ENCODE data around the gene GGACT. TPM values are rescaled to one million over a fixed set of nuclear protein-coding genes. Genes with fewer than 3 reads are reported as not detected.

GGACT gene
- total and polyA plus RNA-seq, 2 experiments from 2014 or later: 0.24 to 1.0 TPM

- Mint-ChIP-seq H3K36me3 (ENCODE audit: low read depth) (peaks cover 5% of the 10 kb centered on the region; the same call in 2 of the 3 replicates), H3K4me1 (peaks cover 9% of the 10 kb centered on the region), H3K4me3 (no peak overlapping the region), H3K27me3 (ENCODE audit: insufficient read depth, low read depth, poor library complexity) (peaks cover 2% of the 10 kb centered on the region), H3K27ac (no peak overlapping the region), H3K9me3 (peaks cover 5% of the 10 kb centered on the region)
- DNase-seq (ENCODE audit: low spot score) (no peak), ATAC-seq (no peak)
- Histone ChIP-seq H3K4me3 (no peak overlapping the region), H3K79me2 (replicated peaks; ENCODE audit: insufficient read depth) (no peaks in the 10 kb centered on the region), H2AFZ (no peak overlapping the region), H3K27me3 (ENCODE audit: insufficient read depth) (no peaks in the 10 kb centered on the region), H3K36me3 (ENCODE audit: insufficient read depth) (peaks cover 4% of the 10 kb centered on the region; the same call in 1 of the 2 replicates), H3K9me2 (ENCODE audit: insufficient read depth) (no peaks in the 10 kb centered on the region), H3K27ac (ENCODE audit: low read depth) (no peak overlapping the region), H3K4me2 (no peak overlapping the region), H3K4me1 (ENCODE audit: insufficient read depth) (peaks cover 5% of the 10 kb centered on the region; the same call in 1 of the 2 replicates), H3F3A (replicated peaks; ENCODE audit: low read depth) (0 out of 2 replicates have a peak, but pooled peaks cover 9% of the 10 kb centered on the region), H4K20me1 (replicated peaks; ENCODE audit: insufficient read depth) (no peaks in the 10 kb centered on the region)
- TF ChIP-seq POLR2AphosphoS5 (IDR thresholded peaks at IDR 0.05; ENCODE audit: low read depth): no peak
- no peak for TF ChIP-seq NANOG (IDR thresholded peaks at IDR 0.05; ENCODE audit: borderline replicate concordance)
- no peak for TF ChIP-seq ZNF331 (CRISPR knock-in tag; IDR thresholded peaks at IDR 0.05; ENCODE audit: low read depth)
- TF ChIP-seq ZNF462 (CRISPR knock-in tag; IDR thresholded peaks at IDR 0.05): no peak
- no peak for TF ChIP-seq CTCF (conservative IDR thresholded peaks at IDR 0.05; ENCODE audit: low read depth in 2 of 2)
- TF ChIP-seq EZH2 (IDR thresholded peaks at IDR 0.05; ENCODE audit: low read depth, unreplicated experiment): no peak
- TF ChIP-seq EZH2phosphoT487 (IDR thresholded peaks at IDR 0.05; ENCODE audit: unreplicated experiment): no peak
- no peak for TF ChIP-seq JUNB (IDR thresholded peaks at IDR 0.05; ENCODE audit: unreplicated experiment)
- TF ChIP-seq ZNF114 (CRISPR knock-in tag; IDR thresholded peaks at IDR 0.05): no peak
- no peak for TF ChIP-seq STAT1 (IDR thresholded peaks at IDR 0.05; ENCODE audit: unreplicated experiment)
- TF ChIP-seq CREB1 (CRISPR knock-in tag; IDR thresholded peaks at IDR 0.05; ENCODE audit: low read depth): no peak
- TF ChIP-seq REST (IDR thresholded peaks at IDR 0.05; ENCODE audit: unreplicated experiment): no peak
- no peak for TF ChIP-seq ETS1 (IDR thresholded peaks at IDR 0.05)
Measured at GRCh38 chr13:100561158-100561499, 27.5 kb downstream of the GGACT start.

Data from GM23338 (cell line).